Ascending aorta (tissue), 2 donors: ENCODE results near the gene EGR4. TPM values are rescaled to one million over a fixed set of nuclear protein-coding genes. Genes with fewer than 3 reads are reported as not detected.

Experiments
- DNase-seq, 2 donors: peaks; one replicate each; pipeline ENCODE4 v3.0.0-alpha.2; 2019; ENCODE audit warnings: low spot score in 2 of 2
- H3K27ac ChIP-seq, 2 donors: fragments of 200-600 bp; sonication (generic); one replicate each; pipeline ENCODE4 v1.5.1; 2016 to 2017; ENCODE audit warnings: mild to moderate bottlenecking in 1 of 2
- H3K27me3 ChIP-seq: fragments of 200-600 bp; sonication (generic); one replicate; pipeline ENCODE4 v1.5.1; 2017
- H3K36me3 ChIP-seq, 2 donors: fragments of 200-600 bp; sonication (generic); one replicate each; pipeline ENCODE4 v1.5.1; 2016
- H3K4me1 ChIP-seq, 2 donors: fragments of 200-600 bp; sonication (generic); one replicate each; pipeline ENCODE4 v1.5.1; 2016 to 2017; ENCODE audit warnings: mild to moderate bottlenecking in 1 of 2
- H3K4me3 ChIP-seq, 2 donors: fragments of 200-600 bp; sonication (generic); one replicate each; pipeline ENCODE4 v1.5.1; 2016 to 2017; ENCODE audit warnings: mild to moderate bottlenecking in 1 of 2
- H3K9me3 ChIP-seq, 2 donors: fragments of 200-600 bp; sonication (generic); one replicate each; pipeline ENCODE4 v1.5.1; 2016
- CTCF ChIP-seq, 3 experiments: fragments of 200-600 bp in 2 of 3; fragments of 450-650 bp in 1 of 3; sonication (generic) in 2 of 3; IDR thresholded peaks; one replicate each; pipeline ENCODE4 v1.5.1; 2016 to 2019; ENCODE audit warnings: antibody characterized with exemption in 3 of 3, mild to moderate bottlenecking in 1 of 3, moderate library complexity in 1 of 3
- intact Hi-C: fragments of 100-400 bp; cut with DNase I; formaldehyde crosslinking; loops from one replicate; pipeline ENCODE4 v1.15.1; 2023
- total RNA-seq: library from RNA; depleted of rRNA; stranded (reverse); fragments of >200 nt; gene quantifications from one replicate; pipeline ENCODE4 v1.1.0, GENCODE V29; 2016

EGR4 gene
- total RNA-seq, 1 donor from 2014 or later, result not detected

GRCh38 chr2:73282924-73283544 lies 10.3 kb downstream of the EGR4 start:
- peak in 1 of 2 donors; percentile 58 for DNase-seq
- TF ChIP-seq CTCF (IDR thresholded peaks at IDR 0.05), result no peak
- intact Hi-C loops, result no loop called here
- Histone ChIP-seq H3K27me3 (no peaks in the 10 kb centered on the region), H3K36me3 (no peaks in the 10 kb centered on the region), H3K27ac (no peak overlapping the region), H3K4me1 (peaks cover 2 to 3% of the 10 kb centered on the region in 2 donors), H3K4me3 (peak overlapping the region in 1 of 2 donors; percentile 79), H3K9me3 (no peaks in the 10 kb centered on the region)

- Histone ChIP-seq H3K36me3 (no peaks in the 10 kb centered on the region), H3K27me3 (no peaks in the 10 kb centered on the region), H3K9me3 (no peaks in the 10 kb centered on the region), H3K4me3 (no peak overlapping the region), H3K4me1 (peaks cover 2 to 3% of the 10 kb centered on the region in 2 donors), H3K27ac (no peak overlapping the region)
- no peak for TF ChIP-seq CTCF (IDR thresholded peaks at IDR 0.05)
- DNase-seq, result peak in 1 of 2 donors; percentile 4
- intact Hi-C loops, result no loop called here
Observed at GRCh38 chr2:73281244-73281643, 12.1 kb downstream of the EGR4 start.

- TF ChIP-seq CTCF (IDR thresholded peaks at IDR 0.05), result no peak
- Histone ChIP-seq H3K4me3 (no peak overlapping the region), H3K4me1 (peaks cover under 1 to 2% of the 10 kb centered on the region in 2 donors), H3K27me3 (no peaks in the 10 kb centered on the region), H3K27ac (no peak overlapping the region), H3K36me3 (no peaks in the 10 kb centered on the region), H3K9me3 (no peaks in the 10 kb centered on the region)
- intact Hi-C loops, result no loop called here
- no peak for DNase-seq
Observed at GRCh38 chr2:73279852-73280251, 13.5 kb downstream of the EGR4 start.

GRCh38 chr2:73272270-73272669 lies 21.1 kb downstream of the EGR4 start:
- no peak for DNase-seq
- H3K9me3 ChIP-seq, result no peaks in the 10 kb centered on the region
- TF ChIP-seq CTCF (IDR thresholded peaks at IDR 0.05), result no peak
- H3K4me1 ChIP-seq, result peaks cover 3 to 6% of the 10 kb centered on the region in 2 donors
- H3K4me3 ChIP-seq, result no peak overlapping the region
- intact Hi-C loops, result no loop called here
- peaks cover 4% of the 10 kb centered on the region for H3K27me3 ChIP-seq
- H3K36me3 ChIP-seq, result no peaks in the 10 kb centered on the region
- H3K27ac ChIP-seq, result no peak overlapping the region

- peaks cover 4% of the 10 kb centered on the region for H3K27me3 ChIP-seq
- H3K9me3 ChIP-seq, result no peaks in the 10 kb centered on the region
- no peak for TF ChIP-seq CTCF (IDR thresholded peaks at IDR 0.05)
- no peak overlapping the region for H3K27ac ChIP-seq
- H3K4me3 ChIP-seq, result peak overlapping the region; percentile 23 to 49
- H3K36me3 ChIP-seq, result no peaks in the 10 kb centered on the region
- DNase-seq, result no peak
- intact Hi-C loops, result no loop called here
- peaks cover 3 to 6% of the 10 kb centered on the region in 2 donors for H3K4me1 ChIP-seq
Observed at GRCh38 chr2:73269686-73270465, 23.5 kb downstream of the EGR4 start.
